ENCODE data around the gene NKD1.

The NKD1 gene

GRCh38 chr16:50583211-50583610 lies 35.0 kb downstream of the NKD1 start:
- TF ChIP-seq CTCF (IDR thresholded peaks at IDR 0.05; ENCODE audit: control insufficient read depth, insufficient read depth, low read depth, low read length, missing control alignments), result no peak
- DNase-seq (ENCODE audit: low read depth), result no peak
- no peak overlapping the region for H3K4me3 ChIP-seq (ENCODE audit: control insufficient read depth, low read depth, low read length)

GRCh38 chr16:50584033-50584722 lies 36.0 kb downstream of the NKD1 start:
- TF ChIP-seq CTCF (IDR thresholded peaks at IDR 0.05; ENCODE audit: control insufficient read depth, insufficient read depth, low read depth, low read length, missing control alignments), result no peak
- DNase-seq (ENCODE audit: low read depth), result no peak
- H3K4me3 ChIP-seq (ENCODE audit: control insufficient read depth, low read depth, low read length), result no peak overlapping the region

GRCh38 chr16:50585331-50585776 lies 37.2 kb downstream of the NKD1 start:
- no peak for DNase-seq (ENCODE audit: low read depth)
- TF ChIP-seq CTCF (IDR thresholded peaks at IDR 0.05; ENCODE audit: control insufficient read depth, insufficient read depth, low read depth, low read length, missing control alignments), result no peak
- no peak overlapping the region for H3K4me3 ChIP-seq (ENCODE audit: control insufficient read depth, low read depth, low read length)

GRCh38 chr16:50587543-50587942 lies 39.3 kb downstream of the NKD1 start:
- H3K4me3 ChIP-seq (ENCODE audit: control insufficient read depth, low read depth, low read length), result no peak overlapping the region
- no peak for DNase-seq (ENCODE audit: low read depth)
- no peak for TF ChIP-seq CTCF (IDR thresholded peaks at IDR 0.05; ENCODE audit: control insufficient read depth, insufficient read depth, low read depth, low read length, missing control alignments)

- no peak for DNase-seq (ENCODE audit: low read depth)
- H3K4me3 ChIP-seq (ENCODE audit: control insufficient read depth, low read depth, low read length), result no peak overlapping the region
- no peak for TF ChIP-seq CTCF (IDR thresholded peaks at IDR 0.05; ENCODE audit: control insufficient read depth, insufficient read depth, low read depth, low read length, missing control alignments)
Measured at GRCh38 chr16:50588276-50588675, 40.1 kb downstream of the NKD1 start.

- no peak overlapping the region for H3K4me3 ChIP-seq (ENCODE audit: control insufficient read depth, low read depth, low read length)
- no peak for TF ChIP-seq CTCF (IDR thresholded peaks at IDR 0.05; ENCODE audit: control insufficient read depth, insufficient read depth, low read depth, low read length, missing control alignments)
- no peak for DNase-seq (ENCODE audit: low read depth)
Measured at GRCh38 chr16:50591209-50591608, 43.0 kb downstream of the NKD1 start.

All from AG09309 (cell line).